Measurements from ENCODE around the gene PQBP1.
"Not testable (repeated sequence)": the region's sequence is repeated elsewhere in the genome, so short reads cannot be mapped to it uniquely, and the experiment has no call there.

The PQBP1 gene

DNA sequence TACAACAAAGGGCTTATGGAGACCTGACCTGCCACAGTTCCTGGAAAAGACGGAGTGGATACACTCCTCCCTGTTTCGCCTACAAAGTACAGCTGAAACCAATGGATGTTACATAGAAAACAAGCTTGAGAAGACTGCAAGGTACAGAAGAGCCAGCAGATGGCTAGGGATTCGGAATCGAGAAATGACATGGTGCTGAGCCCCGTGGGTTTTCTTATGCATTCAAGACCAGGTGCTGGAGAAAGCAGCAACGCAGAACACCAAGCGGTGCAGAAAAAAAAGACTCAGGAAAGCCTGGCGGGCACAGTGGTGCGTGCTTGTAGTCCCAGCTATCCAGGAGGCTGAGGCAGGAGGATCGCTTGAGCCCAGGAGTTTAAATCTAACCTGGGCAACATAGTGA, 14.0 kb upstream of the PQBP1 start:
- no peak overlapping the region for H3K4me3 ChIP-seq (ENCODE audit: low read depth, low read length)
- TF ChIP-seq, protein P1, sequence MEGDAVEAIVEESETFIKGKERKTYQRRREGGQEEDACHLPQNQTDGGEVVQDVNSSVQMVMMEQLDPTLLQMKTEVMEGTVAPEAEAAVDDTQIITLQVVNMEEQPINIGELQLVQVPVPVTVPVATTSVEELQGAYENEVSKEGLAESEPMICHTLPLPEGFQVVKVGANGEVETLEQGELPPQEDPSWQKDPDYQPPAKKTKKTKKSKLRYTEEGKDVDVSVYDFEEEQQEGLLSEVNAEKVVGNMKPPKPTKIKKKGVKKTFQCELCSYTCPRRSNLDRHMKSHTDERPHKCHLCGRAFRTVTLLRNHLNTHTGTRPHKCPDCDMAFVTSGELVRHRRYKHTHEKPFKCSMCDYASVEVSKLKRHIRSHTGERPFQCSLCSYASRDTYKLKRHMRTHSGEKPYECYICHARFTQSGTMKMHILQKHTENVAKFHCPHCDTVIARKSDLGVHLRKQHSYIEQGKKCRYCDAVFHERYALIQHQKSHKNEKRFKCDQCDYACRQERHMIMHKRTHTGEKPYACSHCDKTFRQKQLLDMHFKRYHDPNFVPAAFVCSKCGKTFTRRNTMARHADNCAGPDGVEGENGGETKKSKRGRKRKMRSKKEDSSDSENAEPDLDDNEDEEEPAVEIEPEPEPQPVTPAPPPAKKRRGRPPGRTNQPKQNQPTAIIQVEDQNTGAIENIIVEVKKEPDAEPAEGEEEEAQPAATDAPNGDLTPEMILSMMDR (IDR thresholded peaks at IDR 0.05; ENCODE audit: control insufficient read depth, extremely low read depth, insufficient read depth), result no peak

DNA sequence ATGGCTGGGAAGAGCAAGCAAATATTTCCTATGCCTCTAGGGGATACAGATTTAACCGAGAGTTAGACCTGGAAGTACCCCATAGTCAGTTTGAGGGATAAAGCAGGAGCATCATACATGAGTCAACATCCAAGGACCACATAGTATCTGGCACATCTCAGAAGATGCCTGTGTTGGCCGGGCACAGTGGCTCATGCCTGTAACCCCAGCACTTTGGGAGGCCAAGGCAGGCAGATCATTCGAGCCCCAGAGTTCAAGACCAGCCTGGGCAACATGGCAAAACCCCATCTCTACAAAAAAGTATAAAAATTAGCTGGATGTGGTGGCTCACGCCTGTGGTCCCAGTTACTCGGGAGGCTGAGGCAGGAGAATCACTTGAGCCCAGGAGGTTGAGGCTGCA, 11.1 kb upstream of the PQBP1 start:
- DNase-seq (ENCODE audit: low read depth); H3K4me3 ChIP-seq (ENCODE audit: low read depth, low read length): not testable (repeated sequence)

More for the DNA sequence above, 14.0 kb upstream of the PQBP1 start:
- no peak for DNase-seq (ENCODE audit: low read depth)

GRCh38 chrX:48890296-48890925, 7.3 kb upstream of the PQBP1 start:
- no peak for DNase-seq (ENCODE audit: low read depth)
- TF ChIP-seq, protein P1 (IDR thresholded peaks at IDR 0.05; ENCODE audit: control insufficient read depth, extremely low read depth, insufficient read depth), result no peak
- no peak overlapping the region for H3K4me3 ChIP-seq (ENCODE audit: low read depth, low read length)

GRCh38 chrX:48890934-48891401, 6.8 kb upstream of the PQBP1 start:
- H3K4me3 ChIP-seq (ENCODE audit: low read depth, low read length), result peak overlapping the region; percentile 47
- TF ChIP-seq, protein P1 (IDR thresholded peaks at IDR 0.05; ENCODE audit: control insufficient read depth, extremely low read depth, insufficient read depth), result no peak
- no peak for DNase-seq (ENCODE audit: low read depth)

DNA sequence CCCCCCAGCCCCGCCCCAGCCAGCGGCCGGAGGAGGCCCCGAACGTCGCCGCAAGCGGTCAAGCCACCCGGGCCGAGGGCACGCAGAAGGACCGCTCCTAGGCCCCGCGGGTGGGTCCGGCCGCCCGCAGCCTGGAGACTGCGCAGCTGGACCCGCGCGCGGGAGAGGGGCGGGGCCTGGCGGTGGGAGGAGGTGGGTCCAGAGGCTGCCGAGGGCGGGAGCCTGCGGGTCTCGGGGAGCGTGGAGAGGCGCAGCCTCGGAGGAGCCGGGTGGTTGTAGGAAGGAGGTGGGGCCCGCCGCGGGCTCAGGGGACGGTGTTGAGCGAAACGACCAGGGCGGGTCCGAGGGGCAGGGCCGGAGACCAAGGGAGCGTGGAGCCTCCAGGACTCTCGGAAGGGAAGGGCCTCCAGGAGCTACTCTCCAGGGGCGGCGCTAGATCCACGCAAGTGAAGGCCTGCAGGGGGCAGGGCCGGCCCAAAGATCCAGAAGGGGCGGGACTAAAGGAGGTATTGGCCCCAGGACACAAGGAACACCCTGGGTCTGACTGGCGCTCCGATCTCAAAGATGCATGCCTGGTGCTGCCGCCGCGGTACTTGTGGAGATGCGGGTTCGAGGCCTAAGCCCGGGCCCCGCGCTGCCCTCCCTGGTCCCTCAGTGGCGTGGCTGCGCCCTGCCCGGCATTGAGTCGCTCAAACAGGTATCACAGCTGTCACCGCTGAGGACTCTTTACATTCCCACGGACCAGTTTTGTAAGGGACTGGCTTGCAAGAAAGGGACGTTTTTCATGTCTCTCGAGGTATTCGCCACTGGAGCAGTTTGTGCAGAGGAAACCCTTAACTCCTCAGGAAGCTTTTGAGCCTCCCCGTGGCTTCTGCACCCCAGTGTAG, 6.1 kb upstream of the PQBP1 start:
- DNase-seq (ENCODE audit: low read depth), result peak; percentile 62
- TF ChIP-seq, protein P1 (IDR thresholded peaks at IDR 0.05; ENCODE audit: control insufficient read depth, extremely low read depth, insufficient read depth), result peak; percentile 49

DNA sequence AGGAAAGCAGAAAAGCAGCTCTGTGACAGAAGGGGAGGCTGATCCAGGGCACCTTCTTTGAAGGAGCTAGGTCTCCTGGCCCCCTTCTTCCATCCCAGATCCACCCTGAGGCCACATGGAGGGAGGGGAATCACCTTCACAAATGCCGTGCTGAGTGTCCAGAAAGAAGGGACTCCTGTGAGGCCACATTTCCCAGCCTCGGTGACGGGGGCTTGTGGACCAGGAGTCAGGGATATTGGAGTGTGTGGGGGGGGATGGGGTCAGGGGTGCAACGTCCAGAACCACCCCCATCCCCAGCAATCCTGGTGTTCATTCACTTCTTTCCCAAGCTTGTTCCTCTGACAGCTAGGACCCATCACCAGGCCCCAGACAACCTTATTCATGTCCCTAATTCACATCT, 4.8 kb upstream of the PQBP1 start:
- H3K4me3 ChIP-seq (ENCODE audit: low read depth, low read length), result no peak overlapping the region
- no peak for DNase-seq (ENCODE audit: low read depth)
- TF ChIP-seq, protein P1 (IDR thresholded peaks at IDR 0.05; ENCODE audit: control insufficient read depth, extremely low read depth, insufficient read depth), result no peak

More for the DNA sequence above, 6.1 kb upstream of the PQBP1 start:
- peak overlapping the region; percentile 47 for H3K4me3 ChIP-seq (ENCODE audit: low read depth, low read length)

- no peak for DNase-seq (ENCODE audit: low read depth)
- TF ChIP-seq, protein P1 (IDR thresholded peaks at IDR 0.05; ENCODE audit: control insufficient read depth, extremely low read depth, insufficient read depth), result no peak
- no peak overlapping the region for H3K4me3 ChIP-seq (ENCODE audit: low read depth, low read length)
Measured at GRCh38 chrX:48893556-48894348, 4.0 kb upstream of the PQBP1 start.
